SK-N-SH treated with all-trans-retinoic acid at 6 μM for 48 hours (cell line): ENCODE data around the gene TSPAN3.

Experiments used
- ATAC-seq: fragments of 200-7000 bp; cut with Tn5 transposase; 3 replicates; pipeline ENCODE4 v1.9.1; 2020; ENCODE audit warnings: mild to moderate bottlenecking, moderate library complexity
- BACH2 ChIP-seq: fragments of 250-450 bp; sonication (Bioruptor Pico); IDR thresholded peaks from 2 replicates; pipeline ENCODE4 v1.9.0; 2021; ENCODE audit warnings: mild to moderate bottlenecking, borderline replicate concordance
- ESRRG ChIP-seq: fragments of 250-450 bp; sonication (Bioruptor Pico); IDR thresholded peaks from 2 replicates; pipeline ENCODE4 v1.6.1; 2021; ENCODE audit warnings: mild to moderate bottlenecking
- GLIS3 ChIP-seq: fragments of 250-450 bp; sonication (Bioruptor Pico); IDR thresholded peaks from 2 replicates; pipeline ENCODE4 v1.5.0; 2020; ENCODE audit warnings: mild to moderate bottlenecking, moderate library complexity
- ISL1 ChIP-seq: fragments of 250-450 bp; sonication (Bioruptor Pico); IDR thresholded peaks from 2 replicates; pipeline ENCODE4 v2.1.2; 2022; ENCODE audit warnings: mild to moderate bottlenecking, moderate library complexity
- OSR1 ChIP-seq: fragments of 250-450 bp; sonication (Bioruptor Pico); IDR thresholded peaks from 2 replicates; pipeline ENCODE4 v1.8.0; 2022; ENCODE audit warnings: moderate library complexity, mild to moderate bottlenecking, inconsistent platforms
- PPARA ChIP-seq: fragments of 250-450 bp; sonication (Bioruptor Pico); IDR thresholded peaks from 2 replicates; pipeline ENCODE4 v1.5.0; 2020; ENCODE audit warnings: mild to moderate bottlenecking, borderline replicate concordance
- RARB ChIP-seq: fragments of 250-450 bp; sonication (Bioruptor Pico); IDR thresholded peaks from 2 replicates; pipeline ENCODE4 v1.8.0; 2021; ENCODE audit warnings: mild to moderate bottlenecking, moderate library complexity
- SNAI2 ChIP-seq: fragments of 250-450 bp; sonication (Bioruptor Pico); IDR thresholded peaks from 2 replicates; pipeline ENCODE4 v1.5.0; 2020; ENCODE audit warnings: mild to moderate bottlenecking, moderate library complexity
- TCF4 ChIP-seq: fragments of 250-450 bp; sonication (Bioruptor Pico); IDR thresholded peaks from 2 replicates; pipeline ENCODE4 v1.8.0; 2021; ENCODE audit warnings: mild to moderate bottlenecking, moderate library complexity, borderline replicate concordance
- TOX ChIP-seq: fragments of 250-450 bp; sonication (Bioruptor Pico); IDR thresholded peaks from 2 replicates; pipeline ENCODE4 v1.8.0; 2021; ENCODE audit warnings: mild to moderate bottlenecking, moderate library complexity, borderline replicate concordance
- ZC3H10 ChIP-seq: fragments of 250-450 bp; sonication (Bioruptor Pico); IDR thresholded peaks from 2 replicates; pipeline ENCODE4 v1.5.1; 2021; ENCODE audit warnings: mild to moderate bottlenecking, moderate library complexity
- ZFP3 ChIP-seq: fragments of 250-450 bp; sonication (Bioruptor Pico); IDR thresholded peaks from 2 replicates; pipeline ENCODE4 v1.5.0; 2020; ENCODE audit warnings: mild to moderate bottlenecking, moderate library complexity
- ZFP30 ChIP-seq: fragments of 450-650 bp; formaldehyde crosslinking; IDR thresholded peaks from 2 replicates; pipeline ENCODE4 v1.5.0; 2022; ENCODE audit warnings: mild to moderate bottlenecking, moderate library complexity
- ZNF565 ChIP-seq: fragments of 450-650 bp; formaldehyde crosslinking; conservative IDR thresholded peaks from 2 replicates; pipeline ENCODE4 v1.5.0; 2020; ENCODE audit warnings: low read depth, mild to moderate bottlenecking, moderate library complexity
- ZNF70 ChIP-seq: fragments of 450-650 bp; formaldehyde crosslinking; IDR thresholded peaks from 2 replicates; pipeline ENCODE4 v1.5.0; 2020; ENCODE audit warnings: mild to moderate bottlenecking, moderate library complexity
- TF ChIP-seq, protein P1 (sequence below): fragments of 250-450 bp; sonication (Bioruptor Pico); IDR thresholded peaks from 2 replicates; pipeline ENCODE4 v1.8.0; 2020; ENCODE audit warnings: mild to moderate bottlenecking, moderate library complexity, borderline replicate concordance
- TF ChIP-seq, protein P2 (sequence below): fragments of 250-450 bp; sonication (Bioruptor Pico); IDR thresholded peaks from 2 replicates; pipeline ENCODE4 v1.8.0; 2021; ENCODE audit warnings: low read depth, mild to moderate bottlenecking, moderate library complexity, borderline replicate concordance
- TF ChIP-seq, protein P3 (sequence below): fragments of 250-450 bp; sonication (Bioruptor Pico); IDR thresholded peaks from 2 replicates; pipeline ENCODE4 v1.5.0; 2020; ENCODE audit warnings: mild to moderate bottlenecking, moderate library complexity
- TF ChIP-seq, protein P4 (sequence below): fragments of 250-450 bp; sonication (Bioruptor Pico); IDR thresholded peaks from 2 replicates; pipeline ENCODE4 v1.5.1; 2021; ENCODE audit warnings: mild to moderate bottlenecking, moderate library complexity

Gene TSPAN3

DNA sequence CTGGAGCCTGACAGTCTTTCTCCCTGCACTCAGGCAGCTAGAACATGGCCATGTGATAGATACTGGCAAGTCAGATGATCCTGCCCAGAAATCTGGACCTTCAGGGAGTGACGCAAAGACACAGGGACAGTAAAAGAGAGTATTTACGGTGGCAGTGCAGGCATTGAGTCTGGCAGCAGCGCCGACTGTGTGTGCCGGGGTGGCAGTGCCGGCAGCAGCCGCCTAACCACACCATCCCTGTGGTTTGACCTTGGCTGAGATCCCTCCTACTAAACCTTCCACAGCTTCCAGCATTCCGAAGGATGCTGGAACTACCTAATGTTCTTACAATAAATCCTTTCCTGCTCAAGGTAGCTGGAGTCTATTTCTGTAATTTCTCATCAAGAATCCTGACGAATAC, 4.6 kb upstream of the TSPAN3 start:
- ATAC-seq: no peak

DNA sequence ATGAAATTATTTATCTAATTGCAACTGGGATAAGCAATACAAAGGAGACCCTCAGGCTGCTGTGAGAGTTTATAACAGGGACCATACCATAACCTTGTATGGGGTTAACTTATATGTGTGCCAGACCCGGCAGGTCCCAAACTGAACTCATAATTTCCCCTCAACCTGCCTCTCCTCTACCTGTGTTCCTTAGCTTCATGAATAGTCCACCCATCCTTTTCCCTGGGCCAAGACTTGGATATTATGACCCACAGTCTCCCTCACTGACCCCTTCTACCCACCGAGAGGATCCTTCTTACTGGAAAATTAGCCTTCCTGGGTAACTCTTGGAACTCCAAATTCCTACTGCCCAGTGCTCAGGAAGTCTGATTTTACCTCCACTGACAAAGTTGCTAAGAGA, 3.4 kb upstream of the TSPAN3 start:
- ATAC-seq: no peak
- TF ChIP-seq, protein P1, sequence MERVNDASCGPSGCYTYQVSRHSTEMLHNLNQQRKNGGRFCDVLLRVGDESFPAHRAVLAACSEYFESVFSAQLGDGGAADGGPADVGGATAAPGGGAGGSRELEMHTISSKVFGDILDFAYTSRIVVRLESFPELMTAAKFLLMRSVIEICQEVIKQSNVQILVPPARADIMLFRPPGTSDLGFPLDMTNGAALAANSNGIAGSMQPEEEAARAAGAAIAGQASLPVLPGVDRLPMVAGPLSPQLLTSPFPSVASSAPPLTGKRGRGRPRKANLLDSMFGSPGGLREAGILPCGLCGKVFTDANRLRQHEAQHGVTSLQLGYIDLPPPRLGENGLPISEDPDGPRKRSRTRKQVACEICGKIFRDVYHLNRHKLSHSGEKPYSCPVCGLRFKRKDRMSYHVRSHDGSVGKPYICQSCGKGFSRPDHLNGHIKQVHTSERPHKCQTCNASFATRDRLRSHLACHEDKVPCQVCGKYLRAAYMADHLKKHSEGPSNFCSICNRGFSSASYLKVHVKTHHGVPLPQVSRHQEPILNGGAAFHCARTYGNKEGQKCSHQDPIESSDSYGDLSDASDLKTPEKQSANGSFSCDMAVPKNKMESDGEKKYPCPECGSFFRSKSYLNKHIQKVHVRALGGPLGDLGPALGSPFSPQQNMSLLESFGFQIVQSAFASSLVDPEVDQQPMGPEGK (CRISPR knock-in tag): no peak
- TF ChIP-seq GLIS3 (no peak), OSR1 (no peak), ISL1 (CRISPR knock-in tag) (no peak), TOX (CRISPR knock-in tag) (no peak), ZFP30 (CRISPR knock-in tag) (no peak), SNAI2 (no peak), ZFP3 (CRISPR knock-in tag) (no peak), ESRRG (CRISPR knock-in tag) (no peak), RARB (CRISPR knock-in tag) (no peak), ZNF70 (no peak), BACH2 (CRISPR knock-in tag) (no peak)
- TF ChIP-seq, protein P2, sequence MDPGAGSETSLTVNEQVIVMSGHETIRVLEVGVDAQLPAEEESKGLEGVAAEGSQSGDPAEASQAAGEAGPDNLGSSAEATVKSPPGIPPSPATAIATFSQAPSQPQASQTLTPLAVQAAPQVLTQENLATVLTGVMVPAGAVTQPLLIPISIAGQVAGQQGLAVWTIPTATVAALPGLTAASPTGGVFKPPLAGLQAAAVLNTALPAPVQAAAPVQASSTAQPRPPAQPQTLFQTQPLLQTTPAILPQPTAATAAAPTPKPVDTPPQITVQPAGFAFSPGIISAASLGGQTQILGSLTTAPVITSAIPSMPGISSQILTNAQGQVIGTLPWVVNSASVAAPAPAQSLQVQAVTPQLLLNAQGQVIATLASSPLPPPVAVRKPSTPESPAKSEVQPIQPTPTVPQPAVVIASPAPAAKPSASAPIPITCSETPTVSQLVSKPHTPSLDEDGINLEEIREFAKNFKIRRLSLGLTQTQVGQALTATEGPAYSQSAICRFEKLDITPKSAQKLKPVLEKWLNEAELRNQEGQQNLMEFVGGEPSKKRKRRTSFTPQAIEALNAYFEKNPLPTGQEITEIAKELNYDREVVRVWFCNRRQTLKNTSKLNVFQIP (CRISPR knock-in tag): no peak
- TF ChIP-seq, protein P3, sequence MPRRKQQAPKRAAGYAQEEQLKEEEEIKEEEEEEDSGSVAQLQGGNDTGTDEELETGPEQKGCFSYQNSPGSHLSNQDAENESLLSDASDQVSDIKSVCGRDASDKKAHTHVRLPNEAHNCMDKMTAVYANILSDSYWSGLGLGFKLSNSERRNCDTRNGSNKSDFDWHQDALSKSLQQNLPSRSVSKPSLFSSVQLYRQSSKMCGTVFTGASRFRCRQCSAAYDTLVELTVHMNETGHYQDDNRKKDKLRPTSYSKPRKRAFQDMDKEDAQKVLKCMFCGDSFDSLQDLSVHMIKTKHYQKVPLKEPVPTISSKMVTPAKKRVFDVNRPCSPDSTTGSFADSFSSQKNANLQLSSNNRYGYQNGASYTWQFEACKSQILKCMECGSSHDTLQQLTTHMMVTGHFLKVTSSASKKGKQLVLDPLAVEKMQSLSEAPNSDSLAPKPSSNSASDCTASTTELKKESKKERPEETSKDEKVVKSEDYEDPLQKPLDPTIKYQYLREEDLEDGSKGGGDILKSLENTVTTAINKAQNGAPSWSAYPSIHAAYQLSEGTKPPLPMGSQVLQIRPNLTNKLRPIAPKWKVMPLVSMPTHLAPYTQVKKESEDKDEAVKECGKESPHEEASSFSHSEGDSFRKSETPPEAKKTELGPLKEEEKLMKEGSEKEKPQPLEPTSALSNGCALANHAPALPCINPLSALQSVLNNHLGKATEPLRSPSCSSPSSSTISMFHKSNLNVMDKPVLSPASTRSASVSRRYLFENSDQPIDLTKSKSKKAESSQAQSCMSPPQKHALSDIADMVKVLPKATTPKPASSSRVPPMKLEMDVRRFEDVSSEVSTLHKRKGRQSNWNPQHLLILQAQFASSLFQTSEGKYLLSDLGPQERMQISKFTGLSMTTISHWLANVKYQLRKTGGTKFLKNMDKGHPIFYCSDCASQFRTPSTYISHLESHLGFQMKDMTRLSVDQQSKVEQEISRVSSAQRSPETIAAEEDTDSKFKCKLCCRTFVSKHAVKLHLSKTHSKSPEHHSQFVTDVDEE (CRISPR knock-in tag): no peak
- TF ChIP-seq, protein P4, sequence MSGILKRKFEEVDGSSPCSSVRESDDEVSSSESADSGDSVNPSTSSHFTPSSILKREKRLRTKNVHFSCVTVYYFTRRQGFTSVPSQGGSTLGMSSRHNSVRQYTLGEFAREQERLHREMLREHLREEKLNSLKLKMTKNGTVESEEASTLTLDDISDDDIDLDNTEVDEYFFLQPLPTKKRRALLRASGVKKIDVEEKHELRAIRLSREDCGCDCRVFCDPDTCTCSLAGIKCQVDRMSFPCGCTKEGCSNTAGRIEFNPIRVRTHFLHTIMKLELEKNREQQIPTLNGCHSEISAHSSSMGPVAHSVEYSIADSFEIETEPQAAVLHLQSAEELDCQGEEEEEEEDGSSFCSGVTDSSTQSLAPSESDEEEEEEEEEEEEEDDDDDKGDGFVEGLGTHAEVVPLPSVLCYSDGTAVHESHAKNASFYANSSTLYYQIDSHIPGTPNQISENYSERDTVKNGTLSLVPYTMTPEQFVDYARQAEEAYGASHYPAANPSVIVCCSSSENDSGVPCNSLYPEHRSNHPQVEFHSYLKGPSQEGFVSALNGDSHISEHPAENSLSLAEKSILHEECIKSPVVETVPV: no peak

More for the DNA sequence above, 4.6 kb upstream of the TSPAN3 start:
- TF ChIP-seq ZC3H10 (CRISPR knock-in tag) (no peak), RARB (CRISPR knock-in tag) (no peak), PPARA (CRISPR knock-in tag) (no peak), TCF4 (CRISPR knock-in tag) (no peak), SNAI2 (no peak), ZFP30 (CRISPR knock-in tag) (no peak), BACH2 (CRISPR knock-in tag) (no peak), ESRRG (CRISPR knock-in tag) (no peak), ZNF565 (CRISPR knock-in tag) (no peak), ZFP3 (CRISPR knock-in tag) (no peak)
- TF ChIP-seq, protein P4: no peak
- TF ChIP-seq, protein P3 (CRISPR knock-in tag): no peak
- TF ChIP-seq, protein P2 (CRISPR knock-in tag): no peak
- TF ChIP-seq, protein P1 (CRISPR knock-in tag): no peak
